Uterus (tissue), 4 donors: Measurements from ENCODE around the gene MAP3K7CL. TPM values are rescaled to one million over a fixed set of nuclear protein-coding genes. Genes with fewer than 3 reads are reported as not detected.
A peak's percentile ranks its signal among the peaks of the same experiment; 100 is the strongest.
"Not testable (repeated sequence)": the region's sequence is repeated elsewhere in the genome, so short reads cannot be mapped to it uniquely, and the experiment has no call there.

Source experiments
- DNase-seq, 2 donors: peaks; one replicate each; pipeline ENCODE4 v3.0.0-alpha.2; 2019 to 2020
- H3K27ac ChIP-seq, 2 donors: fragments of 200-600 bp; sonication (generic); 1 replicate in 1 of 2; 2 replicates in 1 of 2; pipeline ENCODE4 v1.5.1; 2016 to 2018
- H3K27me3 ChIP-seq, 2 donors: fragments of 200-600 bp; sonication (generic); one replicate each; pipeline ENCODE4 v1.5.1; 2018 to 2019; ENCODE audit warnings: control low read depth in 1 of 2
- H3K36me3 ChIP-seq, 2 donors: fragments of 200-600 bp; sonication (generic); one replicate each; pipeline ENCODE4 v1.5.1; 2019; ENCODE audit warnings: control low read depth in 1 of 2
- H3K4me1 ChIP-seq, 2 donors: fragments of 200-600 bp; sonication (generic); one replicate each; pipeline ENCODE4 v1.5.1; 2018 to 2019; ENCODE audit warnings: control low read depth in 1 of 2
- H3K4me3 ChIP-seq, 2 donors: fragments of 200-600 bp; sonication (generic); 1 replicate in 1 of 2; 2 replicates in 1 of 2; pipeline ENCODE4 v1.5.1; 2018 to 2019; ENCODE audit warnings: mild to moderate bottlenecking in 1 of 2
- H3K9me3 ChIP-seq, 2 donors: fragments of 200-600 bp; sonication (generic); one replicate each; pipeline ENCODE4 v1.5.1; 2019; ENCODE audit warnings: control low read depth in 1 of 2
- POLR2A ChIP-seq, 2 donors: fragments of 450-650 bp; IDR thresholded peaks; one replicate each; pipeline ENCODE4 v1.6.1; 2016; ENCODE audit warnings: antibody characterized with exemption in 2 of 2, mild to moderate bottlenecking in 1 of 2, moderate library complexity in 1 of 2
- intact Hi-C: fragments of 100-400 bp; cut with DNase I; formaldehyde crosslinking; loops from one replicate; pipeline ENCODE4 v1.15.1; 2023; ENCODE audit warnings: low total_unique reads
- total RNA-seq, 4 donors: library from RNA; depleted of rRNA in 3 of 4; stranded (reverse); fragments of >200 nt in 3 of 4; gene quantifications; one replicate each; pipeline versions ENCODE4 v1.1.0 to v1.2.4, GENCODE V29; 2014 to 2023
- TF ChIP-seq, protein P1 (sequence below), 4 experiments: fragments of 200-600 bp in 2 of 4; fragments of 450-650 bp in 2 of 4; sonication (generic) in 2 of 4; IDR thresholded peaks; one replicate each; pipeline ENCODE4 v1.5.1; 2016 to 2019; ENCODE audit warnings: antibody characterized with exemption in 4 of 4, mild to moderate bottlenecking in 2 of 4, moderate library complexity in 1 of 4
- donor health status: DM: yes; HTN: yes; CAD: no.

Gene MAP3K7CL
- total RNA-seq, 4 donors from 2014 or later = 2.3 to 7.3 (median 5.5) TPM

DNA sequence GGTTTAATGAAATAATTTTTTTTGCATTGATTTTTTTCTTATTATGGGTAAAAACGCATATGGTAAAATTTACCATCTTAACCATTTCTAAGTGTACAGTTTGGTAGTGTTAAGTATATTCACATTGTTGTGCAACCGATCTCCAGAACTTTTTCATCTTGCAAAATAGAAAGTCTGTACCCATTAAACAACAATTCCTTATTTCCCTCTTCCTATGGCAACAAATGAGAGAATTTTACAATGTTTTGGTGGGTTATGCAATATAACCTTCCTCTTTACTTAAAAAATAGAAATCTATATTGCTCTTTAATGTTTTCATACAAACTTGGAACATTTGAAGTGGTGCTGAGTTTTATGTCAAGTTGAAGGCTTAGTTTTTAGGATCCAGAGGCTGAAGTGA lies 26.6 kb downstream of the MAP3K7CL start:
- no peak overlapping the region for H3K27ac ChIP-seq

GRCh38 chr21:29159842-29160241 lies 29.4 kb downstream of the MAP3K7CL start:
- no peaks in the 10 kb centered on the region for H3K27me3 ChIP-seq
- H3K36me3 ChIP-seq = no peaks in the 10 kb centered on the region
- intact Hi-C loops = no loop called here
- H3K9me3 ChIP-seq = no peaks in the 10 kb centered on the region
- H3K27ac ChIP-seq = no peak overlapping the region
- no peak for DNase-seq
- H3K4me1 ChIP-seq = no peaks in the 10 kb centered on the region
- TF ChIP-seq POLR2A (IDR thresholded peaks at IDR 0.05) = no peak
- TF ChIP-seq, protein P1, sequence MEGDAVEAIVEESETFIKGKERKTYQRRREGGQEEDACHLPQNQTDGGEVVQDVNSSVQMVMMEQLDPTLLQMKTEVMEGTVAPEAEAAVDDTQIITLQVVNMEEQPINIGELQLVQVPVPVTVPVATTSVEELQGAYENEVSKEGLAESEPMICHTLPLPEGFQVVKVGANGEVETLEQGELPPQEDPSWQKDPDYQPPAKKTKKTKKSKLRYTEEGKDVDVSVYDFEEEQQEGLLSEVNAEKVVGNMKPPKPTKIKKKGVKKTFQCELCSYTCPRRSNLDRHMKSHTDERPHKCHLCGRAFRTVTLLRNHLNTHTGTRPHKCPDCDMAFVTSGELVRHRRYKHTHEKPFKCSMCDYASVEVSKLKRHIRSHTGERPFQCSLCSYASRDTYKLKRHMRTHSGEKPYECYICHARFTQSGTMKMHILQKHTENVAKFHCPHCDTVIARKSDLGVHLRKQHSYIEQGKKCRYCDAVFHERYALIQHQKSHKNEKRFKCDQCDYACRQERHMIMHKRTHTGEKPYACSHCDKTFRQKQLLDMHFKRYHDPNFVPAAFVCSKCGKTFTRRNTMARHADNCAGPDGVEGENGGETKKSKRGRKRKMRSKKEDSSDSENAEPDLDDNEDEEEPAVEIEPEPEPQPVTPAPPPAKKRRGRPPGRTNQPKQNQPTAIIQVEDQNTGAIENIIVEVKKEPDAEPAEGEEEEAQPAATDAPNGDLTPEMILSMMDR (IDR thresholded peaks at IDR 0.05) = no peak
- no peak overlapping the region for H3K4me3 ChIP-seq

More for the DNA sequence above, 26.6 kb downstream of the MAP3K7CL start:
- TF ChIP-seq POLR2A (IDR thresholded peaks at IDR 0.05) = no peak
- TF ChIP-seq, protein P1 (IDR thresholded peaks at IDR 0.05) = no peak
- no peaks in the 10 kb centered on the region for H3K4me1 ChIP-seq
- no peaks in the 10 kb centered on the region for H3K36me3 ChIP-seq
- intact Hi-C loops = no loop called here
- H3K9me3 ChIP-seq = no peaks in the 10 kb centered on the region
- no peak overlapping the region for H3K4me3 ChIP-seq
- no peak for DNase-seq
- no peaks in the 10 kb centered on the region for H3K27me3 ChIP-seq

- DNase-seq = peak in 1 of 2 donors; percentile 31
- not testable (repeated sequence) for H3K36me3 ChIP-seq, H3K27me3 ChIP-seq, H3K4me3 ChIP-seq, H3K9me3 ChIP-seq, H3K4me1 ChIP-seq
- peak overlapping the region; percentile 31 to 33 for H3K27ac ChIP-seq
- intact Hi-C loops = loop anchor here (2.0 kb wide), 1 partner anchor 208 kb away; no protein-coding TSS in a partner anchor
These were observed 32.4 kb downstream of the MAP3K7CL start for GRCh38 chr21:29162825-29163224.

- intact Hi-C loops = loop anchor here (2.0 kb wide), 1 partner anchor 207 kb away; no protein-coding TSS in a partner anchor
- Histone ChIP-seq H3K9me3 (no peaks in the 10 kb centered on the region), H3K36me3 (no peaks in the 10 kb centered on the region), H3K27me3 (no peaks in the 10 kb centered on the region), H3K4me3 (no peak overlapping the region), H3K4me1 (no peaks in the 10 kb centered on the region), H3K27ac (peak overlapping the region; percentile 31 to 33)
- TF ChIP-seq POLR2A (IDR thresholded peaks at IDR 0.05) = no peak
- TF ChIP-seq, protein P1 (IDR thresholded peaks at IDR 0.05) = no peak
- no peak for DNase-seq
These were observed 33.1 kb downstream of the MAP3K7CL start for GRCh38 chr21:29163341-29164115.

DNA sequence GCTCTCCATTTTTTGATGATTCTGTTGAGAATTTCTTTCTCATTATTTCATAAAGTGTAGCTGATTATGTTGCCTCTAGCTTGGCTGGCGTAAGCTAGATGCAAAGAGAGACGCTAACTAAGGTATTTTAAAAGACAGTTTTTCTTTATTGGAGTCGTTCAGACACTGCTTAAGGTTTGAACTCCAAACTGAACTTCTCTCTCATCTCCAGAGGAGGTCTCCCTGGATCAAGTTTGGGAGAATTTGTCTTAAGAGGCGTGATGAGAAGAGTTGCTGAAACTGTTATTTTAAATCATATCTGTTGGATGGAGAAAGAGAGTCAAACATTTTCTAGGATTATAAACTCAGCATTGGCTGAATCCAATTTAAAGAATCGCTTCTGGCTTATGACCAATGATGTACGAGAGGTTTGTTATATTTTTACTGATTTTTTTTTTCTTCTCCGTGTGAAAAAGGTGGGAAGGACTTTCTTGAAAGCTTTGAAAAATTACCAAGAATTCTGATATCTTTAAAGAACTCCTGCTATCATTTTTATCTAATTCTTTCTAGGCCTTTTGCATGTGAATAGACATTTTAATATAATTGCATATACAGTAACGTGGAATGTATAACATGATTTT lies 34.0 kb downstream of the MAP3K7CL start:
- no peak for TF ChIP-seq POLR2A (IDR thresholded peaks at IDR 0.05)
- TF ChIP-seq, protein P1 (IDR thresholded peaks at IDR 0.05) = peak; percentile 63 to 85 (median 82)
- no peak for DNase-seq
- no peaks in the 10 kb centered on the region for H3K4me1 ChIP-seq
- no peak overlapping the region for H3K27ac ChIP-seq
- H3K27me3 ChIP-seq = no peaks in the 10 kb centered on the region
- no peaks in the 10 kb centered on the region for H3K36me3 ChIP-seq
- H3K9me3 ChIP-seq = no peaks in the 10 kb centered on the region
- no peak overlapping the region for H3K4me3 ChIP-seq
- intact Hi-C loops = no loop called here
